ENCODE measurements around the gene LOXL4.

LOXL4 gene

DNA sequence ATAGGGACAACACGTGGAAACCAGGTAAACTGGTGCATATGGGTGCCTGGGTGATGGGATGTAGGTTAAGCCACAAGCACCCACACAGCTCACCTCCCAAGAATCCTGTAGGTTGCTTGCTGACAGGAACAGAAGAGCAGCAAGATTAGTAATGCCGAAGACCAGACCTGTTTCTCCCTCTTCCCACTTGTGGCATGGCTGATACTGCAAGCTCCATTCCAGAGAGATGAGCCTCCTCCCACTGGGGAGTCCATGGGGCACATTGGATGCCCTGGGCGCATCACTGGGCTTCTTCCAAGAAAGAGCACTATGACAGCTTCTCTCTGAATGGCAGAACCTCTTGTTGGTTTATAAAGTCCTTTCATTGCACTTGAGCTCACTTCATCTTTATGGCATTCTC, 44.4 kb upstream of the LOXL4 start:
- TF ChIP-seq, protein P1, sequence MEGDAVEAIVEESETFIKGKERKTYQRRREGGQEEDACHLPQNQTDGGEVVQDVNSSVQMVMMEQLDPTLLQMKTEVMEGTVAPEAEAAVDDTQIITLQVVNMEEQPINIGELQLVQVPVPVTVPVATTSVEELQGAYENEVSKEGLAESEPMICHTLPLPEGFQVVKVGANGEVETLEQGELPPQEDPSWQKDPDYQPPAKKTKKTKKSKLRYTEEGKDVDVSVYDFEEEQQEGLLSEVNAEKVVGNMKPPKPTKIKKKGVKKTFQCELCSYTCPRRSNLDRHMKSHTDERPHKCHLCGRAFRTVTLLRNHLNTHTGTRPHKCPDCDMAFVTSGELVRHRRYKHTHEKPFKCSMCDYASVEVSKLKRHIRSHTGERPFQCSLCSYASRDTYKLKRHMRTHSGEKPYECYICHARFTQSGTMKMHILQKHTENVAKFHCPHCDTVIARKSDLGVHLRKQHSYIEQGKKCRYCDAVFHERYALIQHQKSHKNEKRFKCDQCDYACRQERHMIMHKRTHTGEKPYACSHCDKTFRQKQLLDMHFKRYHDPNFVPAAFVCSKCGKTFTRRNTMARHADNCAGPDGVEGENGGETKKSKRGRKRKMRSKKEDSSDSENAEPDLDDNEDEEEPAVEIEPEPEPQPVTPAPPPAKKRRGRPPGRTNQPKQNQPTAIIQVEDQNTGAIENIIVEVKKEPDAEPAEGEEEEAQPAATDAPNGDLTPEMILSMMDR (IDR thresholded peaks at IDR 0.05; ENCODE audit: borderline replicate concordance, insufficient read depth, low read depth, low read length) = no peak
- no peak overlapping the region for H3K4me3 ChIP-seq (ENCODE audit: low read depth, low read length)

- TF ChIP-seq, protein P1 (IDR thresholded peaks at IDR 0.05; ENCODE audit: borderline replicate concordance, insufficient read depth, low read depth, low read length) = no peak
- no peak overlapping the region for H3K4me3 ChIP-seq (ENCODE audit: low read depth, low read length)
These were observed 42.7 kb upstream of the LOXL4 start for GRCh38 chr10:98310701-98311100.

GRCh38 chr10:98309366-98310355, 41.7 kb upstream of the LOXL4 start:
- TF ChIP-seq, protein P1 (IDR thresholded peaks at IDR 0.05; ENCODE audit: borderline replicate concordance, insufficient read depth, low read depth, low read length) = peak; percentile 77
- H3K4me3 ChIP-seq (ENCODE audit: low read depth, low read length) = no peak overlapping the region

GRCh38 chr10:98308669-98309365, 40.8 kb upstream of the LOXL4 start:
- TF ChIP-seq, protein P1 (IDR thresholded peaks at IDR 0.05; ENCODE audit: borderline replicate concordance, insufficient read depth, low read depth, low read length) = no peak
- H3K4me3 ChIP-seq (ENCODE audit: low read depth, low read length) = no peak overlapping the region

DNA sequence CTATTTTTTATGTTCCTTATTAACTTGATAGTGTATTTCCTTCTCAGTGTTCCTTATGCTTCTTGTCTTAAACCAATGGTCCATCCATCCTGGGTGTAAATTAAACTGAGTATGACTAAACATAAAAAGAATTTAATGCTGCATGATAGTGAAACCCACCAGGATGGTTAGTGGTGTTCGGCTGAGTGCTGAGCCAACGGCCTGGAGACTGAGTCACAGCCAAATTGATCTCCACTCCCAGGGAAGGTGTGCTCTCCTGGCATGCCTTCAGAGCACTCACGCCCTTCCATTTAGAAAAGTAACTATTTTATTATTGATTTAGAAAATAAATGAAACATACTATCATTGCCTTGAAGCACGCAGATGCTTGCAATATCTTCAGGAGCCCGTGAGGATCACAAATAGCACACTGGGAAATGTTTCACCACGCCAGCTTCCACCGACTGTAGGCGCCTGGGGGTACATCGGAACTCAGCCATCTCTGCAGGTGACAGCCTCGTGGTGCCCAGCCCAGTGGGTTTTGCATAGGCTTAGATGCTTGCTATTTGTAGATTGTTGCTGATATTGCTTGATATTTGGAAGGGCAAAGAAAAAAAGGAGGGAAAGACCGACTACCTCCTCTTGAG, 40.0 kb upstream of the LOXL4 start:
- no peak overlapping the region for H3K4me3 ChIP-seq (ENCODE audit: low read depth, low read length)
- TF ChIP-seq, protein P1 (IDR thresholded peaks at IDR 0.05; ENCODE audit: borderline replicate concordance, insufficient read depth, low read depth, low read length) = no peak

DNA sequence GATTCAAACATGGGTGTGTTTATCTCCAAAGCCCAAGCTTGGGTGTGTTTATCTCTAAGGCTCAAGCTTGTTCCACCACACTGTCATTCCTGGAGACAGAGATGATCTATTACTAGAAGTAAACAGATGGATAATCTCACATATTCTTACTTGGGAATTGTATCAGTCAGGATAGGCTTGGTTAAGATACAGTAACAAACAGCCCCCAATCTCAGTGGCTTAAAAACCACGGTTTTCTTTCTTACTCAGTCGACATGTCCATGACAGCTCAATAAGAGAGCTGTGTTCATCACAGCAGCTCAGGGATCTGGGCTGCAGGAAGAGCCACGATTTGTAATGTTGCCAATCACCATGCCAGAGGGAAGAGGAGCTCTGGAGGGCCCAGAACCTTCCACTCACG, 38.5 kb upstream of the LOXL4 start:
- TF ChIP-seq, protein P1 (IDR thresholded peaks at IDR 0.05; ENCODE audit: borderline replicate concordance, insufficient read depth, low read depth, low read length) = no peak
- no peak overlapping the region for H3K4me3 ChIP-seq (ENCODE audit: low read depth, low read length)
